COR-L47 (cell line): Measurements from ENCODE around the gene PCDHA6.
A peak's percentile ranks its signal among the peaks of the same experiment; 100 is the strongest.
"Not testable (repeated sequence)": the region's sequence is repeated elsewhere in the genome, so short reads cannot be mapped to it uniquely, and the experiment has no call there.

ENCODE experiments used
- DNase-seq: peaks from one replicate; lab custom pipeline; 2025; lab: John Stamatoyannopoulos, UW

PCDHA6 gene

GRCh38 chr5:140827704-140828361 is at the start of gene PCDHA6:
Gene PCDHA6 (plus strand): TSS chr5:140827960. CDS start chr5:140828092, 132 bp downstream.
- no peak for DNase-seq

- DNase-seq: no peak
Observed at GRCh38 chr5:140780512-140780911, 47.2 kb upstream of the PCDHA6 start.

GRCh38 chr5:140785905-140786686 is 41.7 kb upstream of the PCDHA6 start, which contains the start of gene PCDHA1:
Gene PCDHA1 (plus strand): TSS chr5:140786140.
- DNase-seq: no peak

GRCh38 chr5:140787422-140787821 is 40.3 kb upstream of the PCDHA6 start:
- not testable (repeated sequence) for DNase-seq

GRCh38 chr5:140787849-140788504 is 39.8 kb upstream of the PCDHA6 start:
- DNase-seq: not testable (repeated sequence)

- no peak for DNase-seq
Observed at GRCh38 chr5:140791089-140791488, 36.7 kb upstream of the PCDHA6 start.

GRCh38 chr5:140794595-140795258 is 33.0 kb upstream of the PCDHA6 start, which contains the start of gene PCDHA2:
Gene PCDHA2 (plus strand): TSS chr5:140794852.
- DNase-seq: no peak

GRCh38 chr5:140795259-140795641 is 32.5 kb upstream of the PCDHA6 start:
- no peak for DNase-seq

GRCh38 chr5:140796072-140796717 is 31.6 kb upstream of the PCDHA6 start:
- not testable (repeated sequence) for DNase-seq

- no peak for DNase-seq
Observed at GRCh38 chr5:140796718-140797095, 31.1 kb upstream of the PCDHA6 start.

- DNase-seq: no peak
Observed at GRCh38 chr5:140800816-140801493, 26.8 kb upstream of the PCDHA6 start, which contains the start of gene PCDHA3. Gene PCDHA3 (plus strand): TSS chr5:140801057.

- DNase-seq: no peak
Observed at GRCh38 chr5:140801494-140801841, 26.3 kb upstream of the PCDHA6 start.

GRCh38 chr5:140802381-140802780 is 25.4 kb upstream of the PCDHA6 start:
- DNase-seq: not testable (repeated sequence)

GRCh38 chr5:140802781-140803271 is 24.9 kb upstream of the PCDHA6 start:
- DNase-seq: no peak

- no peak for DNase-seq
Observed at GRCh38 chr5:140806834-140807775, 20.7 kb upstream of the PCDHA6 start, which contains the start of gene PCDHA4. Gene PCDHA4 (plus strand): TSS chr5:140807068.

GRCh38 chr5:140808241-140808888 is 19.4 kb upstream of the PCDHA6 start:
- not testable (repeated sequence) for DNase-seq

- no peak for DNase-seq
Observed at GRCh38 chr5:140808889-140809291, 18.9 kb upstream of the PCDHA6 start.

GRCh38 chr5:140821375-140822280 is 6.1 kb upstream of the PCDHA6 start, which contains the start of gene PCDHA5:
Gene PCDHA5 (plus strand): TSS chr5:140821613.
- peak; percentile 56 for DNase-seq
